Measurements from ENCODE around the gene NHLRC2.
A peak's percentile ranks its signal among the peaks of the same experiment; 100 is the strongest.
"Not testable (repeated sequence)": the region's sequence is repeated elsewhere in the genome, so short reads cannot be mapped to it uniquely, and the experiment has no call there.

Gene NHLRC2

GRCh38 chr10:113854013-113854760, at the start of gene NHLRC2, which contains the start of gene DCLRE1A:
NHLRC2 (plus strand) TSS chr10:113854661; CDS start chr10:113854873, 212 bp downstream.
DCLRE1A (minus strand) TSS chr10:113854082; CDS start chr10:113853182, 900 bp downstream.
- peak; percentile 76 for DNase-seq (ENCODE audit: low spot score)

GRCh38 chr10:113806503-113806902, 48.0 kb upstream of the NHLRC2 start:
- no peak for DNase-seq (ENCODE audit: low spot score)

GRCh38 chr10:113808168-113808567, 46.3 kb upstream of the NHLRC2 start:
- no peak for DNase-seq (ENCODE audit: low spot score)

GRCh38 chr10:113814700-113815099, 39.8 kb upstream of the NHLRC2 start:
- not testable (repeated sequence) for DNase-seq (ENCODE audit: low spot score)

GRCh38 chr10:113819989-113820388, 34.5 kb upstream of the NHLRC2 start:
- DNase-seq (ENCODE audit: low spot score), result no peak

GRCh38 chr10:113820507-113820906, 34.0 kb upstream of the NHLRC2 start:
- DNase-seq (ENCODE audit: low spot score), result peak; percentile 37

GRCh38 chr10:113821306-113821705, 33.2 kb upstream of the NHLRC2 start:
- DNase-seq (ENCODE audit: low spot score), result not testable (repeated sequence)

GRCh38 chr10:113822174-113822573, 32.3 kb upstream of the NHLRC2 start:
- DNase-seq (ENCODE audit: low spot score), result no peak

- DNase-seq (ENCODE audit: low spot score), result no peak
These were observed 31.1 kb upstream of the NHLRC2 start for GRCh38 chr10:113823389-113823788.

GRCh38 chr10:113825791-113826190, 28.7 kb upstream of the NHLRC2 start:
- no peak for DNase-seq (ENCODE audit: low spot score)

- not testable (repeated sequence) for DNase-seq (ENCODE audit: low spot score)
These were observed 25.9 kb upstream of the NHLRC2 start for GRCh38 chr10:113828567-113828966.

- DNase-seq (ENCODE audit: low spot score), result no peak
These were observed 12.3 kb upstream of the NHLRC2 start for GRCh38 chr10:113842171-113842570.

GRCh38 chr10:113843972-113844485, 10.4 kb upstream of the NHLRC2 start:
- no peak for DNase-seq (ENCODE audit: low spot score)

- no peak for DNase-seq (ENCODE audit: low spot score)
These were observed 8.4 kb upstream of the NHLRC2 start for GRCh38 chr10:113846036-113846435.

- no peak for DNase-seq (ENCODE audit: low spot score)
These were observed 5.2 kb upstream of the NHLRC2 start for GRCh38 chr10:113849140-113849803.

GRCh38 chr10:113849946-113850345, 4.5 kb upstream of the NHLRC2 start:
- DNase-seq (ENCODE audit: low spot score), result no peak

GRCh38 chr10:113853578-113854012, 866 bp upstream of the NHLRC2 start:
- DNase-seq (ENCODE audit: low spot score), result no peak

- DNase-seq (ENCODE audit: low spot score), result peak; percentile 74
These were observed 514 bp downstream of the NHLRC2 start for GRCh38 chr10:113854761-113855588.

- DNase-seq (ENCODE audit: low spot score), result no peak
These were observed 2.1 kb downstream of the NHLRC2 start for GRCh38 chr10:113856563-113856962.

- DNase-seq (ENCODE audit: low spot score), result no peak
These were observed 2.7 kb downstream of the NHLRC2 start for GRCh38 chr10:113857210-113857609.

GRCh38 chr10:113858541-113858940, 4.1 kb downstream of the NHLRC2 start:
- no peak for DNase-seq (ENCODE audit: low spot score)

GRCh38 chr10:113859261-113859660, 4.8 kb downstream of the NHLRC2 start:
- DNase-seq (ENCODE audit: low spot score), result no peak

All from iPS-NIHi11 (cell line).